Measurements from ENCODE around the gene CLP1. TPM values are rescaled to one million over a fixed set of nuclear protein-coding genes. Genes with fewer than 3 reads are reported as not detected.

The CLP1 gene
- total RNA-seq, 2 donors from 2014 or later = 15.0 TPM

GRCh38 chr11:57645689-57646085 is 11.9 kb upstream of the CLP1 start:
- TF ChIP-seq CTCF (IDR thresholded peaks at IDR 0.05) = no peak
- Histone ChIP-seq H3K27ac (no peak overlapping the region), H3K4me3 (no peak overlapping the region), H3K9me3 (no peaks in the 10 kb centered on the region), H3K36me3 (no peaks in the 10 kb centered on the region), H3K4me1 (ENCODE audit: control insufficient read depth in 1 of 2, low read depth in 2 of 2) (peaks cover 19 to 59% of the 10 kb centered on the region in 2 donors), H3K27me3 (replicated peaks; ENCODE audit: insufficient read depth) (no peaks in the 10 kb centered on the region)
- DNase-seq (ENCODE audit: low spot score) = no peak
- ATAC-seq (ENCODE audit: insufficient number of reproducible peaks, low FRiP score, low read depth) = no peak

- Histone ChIP-seq H3K4me3 (no peak overlapping the region), H3K4me1 (ENCODE audit: control insufficient read depth in 1 of 2, low read depth in 2 of 2) (peaks cover 19 to 57% of the 10 kb centered on the region in 2 donors), H3K9me3 (no peaks in the 10 kb centered on the region), H3K36me3 (no peaks in the 10 kb centered on the region), H3K27me3 (replicated peaks; ENCODE audit: insufficient read depth) (no peaks in the 10 kb centered on the region), H3K27ac (no peak overlapping the region)
- no peak for TF ChIP-seq CTCF (IDR thresholded peaks at IDR 0.05)
- DNase-seq (ENCODE audit: low spot score) (no peak), ATAC-seq (ENCODE audit: insufficient number of reproducible peaks, low FRiP score, low read depth) (no peak)
Measured at GRCh38 chr11:57646194-57646798, 11.3 kb upstream of the CLP1 start.

- Histone ChIP-seq H3K36me3 (no peaks in the 10 kb centered on the region), H3K4me1 (ENCODE audit: control insufficient read depth in 1 of 2, low read depth in 2 of 2) (peaks cover 19 to 57% of the 10 kb centered on the region in 2 donors), H3K27me3 (replicated peaks; ENCODE audit: insufficient read depth) (no peaks in the 10 kb centered on the region), H3K27ac (no peak overlapping the region), H3K4me3 (no peak overlapping the region), H3K9me3 (no peaks in the 10 kb centered on the region)
- TF ChIP-seq CTCF (IDR thresholded peaks at IDR 0.05) = no peak
- no peak for DNase-seq (ENCODE audit: low spot score)
- ATAC-seq (ENCODE audit: insufficient number of reproducible peaks, low FRiP score, low read depth) = no peak
Measured at GRCh38 chr11:57646799-57647303, 10.7 kb upstream of the CLP1 start.

GRCh38 chr11:57647372-57647771 is 10.2 kb upstream of the CLP1 start:
- Histone ChIP-seq H3K27me3 (replicated peaks; ENCODE audit: insufficient read depth) (no peaks in the 10 kb centered on the region), H3K4me3 (no peak overlapping the region), H3K27ac (no peak overlapping the region), H3K4me1 (ENCODE audit: control insufficient read depth in 1 of 2, low read depth in 2 of 2) (peaks cover 19 to 57% of the 10 kb centered on the region in 2 donors), H3K36me3 (no peaks in the 10 kb centered on the region), H3K9me3 (no peaks in the 10 kb centered on the region)
- no peak for ATAC-seq (ENCODE audit: insufficient number of reproducible peaks, low FRiP score, low read depth)
- DNase-seq (ENCODE audit: low spot score) = no peak
- TF ChIP-seq CTCF (IDR thresholded peaks at IDR 0.05) = no peak

- no peaks in the 10 kb centered on the region for H3K36me3 ChIP-seq
- DNase-seq (ENCODE audit: low spot score) = no peak
- H3K9me3 ChIP-seq = no peaks in the 10 kb centered on the region
- H3K27ac ChIP-seq = no peak overlapping the region
- H3K4me3 ChIP-seq = peak overlapping the region; percentile 58
- ATAC-seq (ENCODE audit: insufficient number of reproducible peaks, low FRiP score, low read depth) = no peak
- no peaks in the 10 kb centered on the region for H3K27me3 ChIP-seq (replicated peaks; ENCODE audit: insufficient read depth)
- peaks cover 19 to 63% of the 10 kb centered on the region in 2 donors for H3K4me1 ChIP-seq (ENCODE audit: control insufficient read depth in 1 of 2, low read depth in 2 of 2)
- TF ChIP-seq CTCF (IDR thresholded peaks at IDR 0.05) = no peak
Measured at GRCh38 chr11:57647960-57648800, 9.4 kb upstream of the CLP1 start.

All from thoracic aorta (tissue), 2 donors.